Stimulated activated memory B cell treated with anti-CD40 and anti-IgM and Interleukin-4, amounts not matched to agents 10 μg/mL and 1 μg/mL and 100 μg/mL, for 72 hours (primary cell): ENCODE measurements around the gene TSHZ2.
"Not testable (repeated sequence)": the region's sequence is repeated elsewhere in the genome, so short reads cannot be mapped to it uniquely, and the experiment has no call there.

Experiments
- ATAC-seq: fragments of 150-1000 bp; cut with Tn5 transposase; 2 replicates; pipeline ENCODE4 v1.10.0; 2021
- H3K27ac Mint-ChIP-seq: one replicate; pipeline ENCODE4 v1.8.0; 2022; ENCODE audit warnings: mild to moderate bottlenecking, mixed read lengths
- H3K27me3 Mint-ChIP-seq: one replicate; pipeline ENCODE4 v1.8.0; 2022; ENCODE audit warnings: mixed read lengths
- H3K36me3 Mint-ChIP-seq: one replicate; pipeline ENCODE4 v1.8.0; 2022; ENCODE audit warnings: mixed read lengths
- H3K4me1 Mint-ChIP-seq: one replicate; pipeline ENCODE4 v1.8.0; 2022; ENCODE audit warnings: mixed read lengths
- H3K4me3 Mint-ChIP-seq: one replicate; pipeline ENCODE4 v1.8.0; 2022; ENCODE audit warnings: mild to moderate bottlenecking, moderate library complexity, mixed read lengths
- H3K9me3 Mint-ChIP-seq: one replicate; pipeline ENCODE4 v1.8.0; 2022; ENCODE audit warnings: mixed read lengths

Gene TSHZ2

GRCh38 chr20:53084408-53084997 is 112.3 kb downstream of the TSHZ2 start:
- Mint-ChIP-seq H3K36me3 (no peaks in the 10 kb centered on the region), H3K9me3 (no peaks in the 10 kb centered on the region), H3K27ac (no peak overlapping the region), H3K4me3 (no peak overlapping the region), H3K27me3 (no peaks in the 10 kb centered on the region), H3K4me1 (peaks cover 14% of the 10 kb centered on the region)
- no peak for ATAC-seq

- ATAC-seq, result peak; percentile 87
- Mint-ChIP-seq H3K36me3 (no peaks in the 10 kb centered on the region), H3K9me3 (no peaks in the 10 kb centered on the region), H3K27me3 (no peaks in the 10 kb centered on the region), H3K4me1 (peaks cover 14% of the 10 kb centered on the region), H3K4me3 (no peak overlapping the region), H3K27ac (peak overlapping the region; percentile 6)
Measured at GRCh38 chr20:53085720-53086119, 113.6 kb downstream of the TSHZ2 start.

GRCh38 chr20:53087037-53087777 is 115.0 kb downstream of the TSHZ2 start:
- Mint-ChIP-seq H3K4me1 (peaks cover 14% of the 10 kb centered on the region), H3K27ac (no peak overlapping the region), H3K4me3 (no peak overlapping the region)

GRCh38 chr20:53088786-53089185 is 116.6 kb downstream of the TSHZ2 start:
- H3K4me3 Mint-ChIP-seq, result no peak overlapping the region
- peaks cover 14% of the 10 kb centered on the region for H3K4me1 Mint-ChIP-seq
- no peak overlapping the region for H3K27ac Mint-ChIP-seq
- no peaks in the 10 kb centered on the region for H3K27me3 Mint-ChIP-seq
- no peak for ATAC-seq
- H3K9me3 Mint-ChIP-seq, result no peaks in the 10 kb centered on the region
- H3K36me3 Mint-ChIP-seq, result no peaks in the 10 kb centered on the region

More at GRCh38 chr20:53087037-53087777, 115.0 kb downstream of the TSHZ2 start:
- Mint-ChIP-seq H3K36me3 (no peaks in the 10 kb centered on the region), H3K27me3 (no peaks in the 10 kb centered on the region), H3K9me3 (no peaks in the 10 kb centered on the region)
- no peak for ATAC-seq

- H3K4me3 Mint-ChIP-seq, H3K27ac Mint-ChIP-seq: not testable (repeated sequence)
Measured at GRCh38 chr20:53089851-53090250, 117.7 kb downstream of the TSHZ2 start.

GRCh38 chr20:53091789-53092188 is 119.6 kb downstream of the TSHZ2 start:
- no peak for ATAC-seq

More at GRCh38 chr20:53089851-53090250, 117.7 kb downstream of the TSHZ2 start:
- H3K36me3 Mint-ChIP-seq, ATAC-seq, H3K9me3 Mint-ChIP-seq, H3K27me3 Mint-ChIP-seq: not testable (repeated sequence)
- peaks cover 14% of the 10 kb centered on the region for H3K4me1 Mint-ChIP-seq

GRCh38 chr20:53092772-53093300 is 120.7 kb downstream of the TSHZ2 start:
- Mint-ChIP-seq H3K4me3 (no peak overlapping the region), H3K27ac (no peak overlapping the region), H3K4me1 (no peaks in the 10 kb centered on the region), H3K9me3 (no peaks in the 10 kb centered on the region), H3K27me3 (no peaks in the 10 kb centered on the region), H3K36me3 (no peaks in the 10 kb centered on the region)
- no peak for ATAC-seq

More at GRCh38 chr20:53091789-53092188, 119.6 kb downstream of the TSHZ2 start:
- Mint-ChIP-seq H3K27ac (no peak overlapping the region), H3K9me3 (no peaks in the 10 kb centered on the region), H3K27me3 (no peaks in the 10 kb centered on the region), H3K36me3 (no peaks in the 10 kb centered on the region), H3K4me3 (no peak overlapping the region), H3K4me1 (no peaks in the 10 kb centered on the region)

GRCh38 chr20:53097371-53097770 is 125.2 kb downstream of the TSHZ2 start:
- Mint-ChIP-seq H3K9me3 (no peaks in the 10 kb centered on the region), H3K36me3 (no peaks in the 10 kb centered on the region), H3K4me3 (no peak overlapping the region), H3K27me3 (no peaks in the 10 kb centered on the region), H3K27ac (no peak overlapping the region), H3K4me1 (no peaks in the 10 kb centered on the region)
- no peak for ATAC-seq

- Mint-ChIP-seq H3K36me3 (no peaks in the 10 kb centered on the region), H3K4me1 (no peaks in the 10 kb centered on the region), H3K4me3 (no peak overlapping the region), H3K27me3 (no peaks in the 10 kb centered on the region), H3K9me3 (no peaks in the 10 kb centered on the region), H3K27ac (no peak overlapping the region)
- ATAC-seq, result no peak
Measured at GRCh38 chr20:53097791-53098190, 125.6 kb downstream of the TSHZ2 start.

- Mint-ChIP-seq H3K9me3 (no peaks in the 10 kb centered on the region), H3K27ac (no peak overlapping the region), H3K36me3 (no peaks in the 10 kb centered on the region), H3K27me3 (no peaks in the 10 kb centered on the region), H3K4me1 (peaks cover 6% of the 10 kb centered on the region), H3K4me3 (no peak overlapping the region)
- ATAC-seq, result no peak
Measured at GRCh38 chr20:53098621-53099020, 126.5 kb downstream of the TSHZ2 start.

- no peak for ATAC-seq
- Mint-ChIP-seq H3K4me1 (peaks cover 10% of the 10 kb centered on the region), H3K9me3 (no peaks in the 10 kb centered on the region), H3K27ac (no peak overlapping the region), H3K27me3 (no peaks in the 10 kb centered on the region), H3K36me3 (no peaks in the 10 kb centered on the region), H3K4me3 (no peak overlapping the region)
Measured at GRCh38 chr20:53099856-53100255, 127.7 kb downstream of the TSHZ2 start.

GRCh38 chr20:53100476-53100911 is 128.3 kb downstream of the TSHZ2 start:
- Mint-ChIP-seq H3K4me3 (no peak overlapping the region), H3K9me3 (no peaks in the 10 kb centered on the region), H3K36me3 (no peaks in the 10 kb centered on the region), H3K4me1 (peaks cover 10% of the 10 kb centered on the region), H3K27me3 (no peaks in the 10 kb centered on the region), H3K27ac (no peak overlapping the region)
- ATAC-seq, result no peak

GRCh38 chr20:53101992-53102760 is 130.0 kb downstream of the TSHZ2 start:
- Mint-ChIP-seq H3K27ac (no peak overlapping the region), H3K36me3 (no peaks in the 10 kb centered on the region), H3K4me1 (peaks cover 10% of the 10 kb centered on the region), H3K27me3 (no peaks in the 10 kb centered on the region), H3K4me3 (no peak overlapping the region), H3K9me3 (no peaks in the 10 kb centered on the region)
- ATAC-seq, result no peak

GRCh38 chr20:53103124-53103523 is 131.0 kb downstream of the TSHZ2 start:
- Mint-ChIP-seq H3K27me3 (no peaks in the 10 kb centered on the region), H3K27ac (peak overlapping the region; percentile 54), H3K4me3 (no peak overlapping the region)

GRCh38 chr20:53104884-53105283 is 132.7 kb downstream of the TSHZ2 start:
- Mint-ChIP-seq H3K4me3 (no peak overlapping the region), H3K4me1 (peaks cover 10% of the 10 kb centered on the region), H3K27ac (no peak overlapping the region), H3K36me3 (no peaks in the 10 kb centered on the region), H3K27me3 (no peaks in the 10 kb centered on the region), H3K9me3 (no peaks in the 10 kb centered on the region)
- ATAC-seq, result no peak

More at GRCh38 chr20:53103124-53103523, 131.0 kb downstream of the TSHZ2 start:
- Mint-ChIP-seq H3K36me3 (no peaks in the 10 kb centered on the region), H3K9me3 (no peaks in the 10 kb centered on the region), H3K4me1 (peaks cover 10% of the 10 kb centered on the region)
- ATAC-seq, result no peak
